Nucleus accumbens (tissue), 56 donors: ENCODE data around the gene F7.

Experiments
- DNase-seq, 56 donors: peaks; one replicate each; lab custom pipeline; 2025; lab: John Stamatoyannopoulos, UW

The F7 gene

GRCh38 chr13:113084094-113084942 lies 21.3 kb upstream of the F7 start:
- DNase-seq = no peak

- no peak for DNase-seq
Measured at GRCh38 chr13:113084943-113085540, 20.5 kb upstream of the F7 start.

GRCh38 chr13:113086031-113086750 lies 19.4 kb upstream of the F7 start:
- no peak for DNase-seq

- DNase-seq = no peak
Measured at GRCh38 chr13:113086991-113087922, 18.3 kb upstream of the F7 start.

GRCh38 chr13:113087923-113088690 lies 17.5 kb upstream of the F7 start:
- no peak for DNase-seq

GRCh38 chr13:113088691-113089020 lies 16.9 kb upstream of the F7 start:
- DNase-seq = no peak

GRCh38 chr13:113089693-113090414 lies 15.7 kb upstream of the F7 start:
- no peak for DNase-seq

- DNase-seq = no peak
Measured at GRCh38 chr13:113090415-113090770, 15.2 kb upstream of the F7 start.

GRCh38 chr13:113090806-113091205 lies 14.8 kb upstream of the F7 start:
- no peak for DNase-seq

- DNase-seq = no peak
Measured at GRCh38 chr13:113091211-113091771, 14.3 kb upstream of the F7 start.

- no peak for DNase-seq
Measured at GRCh38 chr13:113091891-113092775, 13.5 kb upstream of the F7 start.

GRCh38 chr13:113092776-113093579 lies 12.6 kb upstream of the F7 start:
- DNase-seq = no peak

- DNase-seq = no peak
Measured at GRCh38 chr13:113093580-113094409, 11.8 kb upstream of the F7 start.

GRCh38 chr13:113094410-113094800 lies 11.2 kb upstream of the F7 start:
- DNase-seq = no peak

GRCh38 chr13:113095146-113096051 lies 10.2 kb upstream of the F7 start:
- no peak for DNase-seq
